NCI-H2081 treated with DMSO at 0.1 percent for 48 hours (cell line): Measurements from ENCODE around the gene NFIB.

Experiments
- DNase-seq: peaks from one replicate; lab custom pipeline; 2025; lab: John Stamatoyannopoulos, UW

The NFIB gene

GRCh38 chr9:14246951-14247350 is 67.0 kb downstream of the NFIB start:
- no peak for DNase-seq

DNA sequence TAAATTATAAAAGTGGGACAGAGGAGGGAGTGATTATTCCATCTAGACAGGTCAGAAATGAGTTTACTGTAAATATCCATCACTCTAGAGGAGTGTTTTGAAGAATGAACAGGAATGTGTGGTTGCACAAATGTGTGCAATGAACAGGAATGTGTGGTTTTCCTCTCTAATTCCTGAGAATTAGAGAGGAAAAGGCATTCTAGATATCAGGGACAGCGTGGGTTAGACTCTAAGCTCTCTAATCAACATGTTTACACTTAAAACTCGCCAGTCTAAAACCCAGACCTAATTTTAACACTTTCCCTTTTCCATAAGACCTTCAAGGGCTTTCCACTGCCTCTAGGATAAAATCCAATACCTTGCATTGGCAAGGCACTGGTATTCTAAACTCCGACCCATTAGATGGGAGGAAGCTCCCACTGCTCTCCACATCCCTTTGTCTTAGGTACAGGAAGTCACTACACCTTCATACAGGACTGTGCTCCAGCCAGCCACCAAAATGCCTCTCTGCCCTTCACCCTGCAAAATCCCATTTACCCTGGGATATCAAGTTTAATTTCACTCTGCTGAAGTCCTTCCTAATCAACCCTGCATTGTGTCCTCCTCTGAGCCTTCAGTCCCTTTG is 67.9 kb downstream of the NFIB start:
- DNase-seq = no peak

- DNase-seq = no peak
Measured at GRCh38 chr9:14243514-14244042, 70.4 kb downstream of the NFIB start.

- DNase-seq = no peak
Measured at GRCh38 chr9:14242150-14242805, 71.7 kb downstream of the NFIB start.

GRCh38 chr9:14240537-14240936 is 73.4 kb downstream of the NFIB start:
- no peak for DNase-seq

DNA sequence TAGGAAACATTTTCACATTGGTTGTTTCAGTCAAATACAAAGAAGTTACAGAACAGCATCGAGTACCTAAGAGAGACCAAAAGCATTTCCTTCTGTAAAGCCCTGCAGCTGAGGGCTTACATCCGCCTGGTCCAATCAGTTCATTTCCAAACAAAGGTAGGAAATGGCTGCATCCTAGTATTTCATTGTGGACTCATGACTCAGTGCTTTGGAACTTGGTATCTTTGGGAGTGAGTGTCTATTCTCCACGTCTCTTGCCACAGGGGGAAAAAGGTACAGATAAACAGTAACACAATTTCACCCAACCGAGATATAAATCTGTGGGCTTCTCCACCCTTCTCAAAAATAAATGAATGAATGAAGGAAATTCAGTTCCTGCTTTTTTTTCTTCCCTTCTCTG is 75.4 kb downstream of the NFIB start:
- DNase-seq = no peak

- no peak for DNase-seq
Measured at GRCh38 chr9:14238079-14238478, 75.9 kb downstream of the NFIB start.

GRCh38 chr9:14236591-14236990 is 77.3 kb downstream of the NFIB start:
- DNase-seq = no peak

- no peak for DNase-seq
Measured at GRCh38 chr9:14232111-14232510, 81.8 kb downstream of the NFIB start.

DNA sequence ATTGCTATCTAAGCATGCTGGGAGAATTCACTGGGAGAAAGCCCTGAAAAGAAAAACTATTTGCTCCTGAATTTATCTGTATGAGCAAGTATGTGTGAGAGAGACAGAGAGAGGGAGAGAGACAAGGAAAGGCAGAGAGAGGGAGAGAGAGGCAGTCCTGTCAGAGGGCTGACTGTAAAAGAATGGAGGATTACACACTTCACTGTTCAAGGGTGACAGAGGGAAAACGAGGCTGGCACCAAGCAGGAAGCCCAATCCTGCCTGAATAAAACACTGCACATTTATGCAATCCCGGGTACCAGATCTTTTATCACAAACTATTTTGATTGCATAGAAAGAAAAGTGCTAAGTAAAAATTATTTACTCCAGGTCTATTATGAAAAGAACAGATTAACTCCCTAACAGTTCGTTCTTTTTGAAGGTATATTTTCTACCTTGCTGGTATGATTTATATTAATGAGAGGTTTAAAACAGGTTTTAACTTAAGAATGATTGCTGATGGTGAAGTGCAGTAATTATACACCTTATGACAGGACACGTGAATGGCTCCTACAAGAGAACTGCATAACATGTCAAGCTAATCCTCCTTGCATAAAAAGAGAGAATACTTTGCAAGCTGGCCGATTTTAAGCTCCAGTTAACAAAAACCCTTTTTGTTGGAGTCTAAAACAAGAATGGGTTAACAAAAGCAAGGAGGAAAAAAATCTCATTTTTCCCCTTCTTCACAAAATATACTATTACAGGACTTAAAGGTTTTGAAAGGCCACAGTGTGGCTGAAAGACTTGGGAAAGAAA is 82.5 kb downstream of the NFIB start:
- DNase-seq = no peak

DNA sequence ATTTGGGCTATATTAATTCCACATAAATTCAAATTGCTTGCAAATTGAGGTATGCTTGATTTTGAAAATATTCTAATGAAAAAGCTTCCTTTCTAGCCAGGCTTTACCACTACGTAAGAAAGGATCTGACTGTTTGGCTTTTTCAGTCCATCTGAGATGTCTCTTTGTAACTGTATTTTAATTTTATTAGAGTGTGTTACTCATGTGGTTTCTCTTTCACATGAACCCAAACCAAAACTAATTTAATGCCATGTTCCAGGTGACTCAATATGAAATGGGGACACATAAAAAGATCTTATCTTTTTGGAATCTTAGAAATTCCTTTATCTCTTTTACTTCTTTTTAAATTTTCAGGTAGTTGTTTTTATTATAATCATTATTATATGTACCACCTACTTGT is 85.3 kb downstream of the NFIB start:
- no peak for DNase-seq

GRCh38 chr9:14226855-14227532 is 86.9 kb downstream of the NFIB start:
- DNase-seq = no peak

GRCh38 chr9:14223081-14223480 is 90.9 kb downstream of the NFIB start:
- no peak for DNase-seq

DNA sequence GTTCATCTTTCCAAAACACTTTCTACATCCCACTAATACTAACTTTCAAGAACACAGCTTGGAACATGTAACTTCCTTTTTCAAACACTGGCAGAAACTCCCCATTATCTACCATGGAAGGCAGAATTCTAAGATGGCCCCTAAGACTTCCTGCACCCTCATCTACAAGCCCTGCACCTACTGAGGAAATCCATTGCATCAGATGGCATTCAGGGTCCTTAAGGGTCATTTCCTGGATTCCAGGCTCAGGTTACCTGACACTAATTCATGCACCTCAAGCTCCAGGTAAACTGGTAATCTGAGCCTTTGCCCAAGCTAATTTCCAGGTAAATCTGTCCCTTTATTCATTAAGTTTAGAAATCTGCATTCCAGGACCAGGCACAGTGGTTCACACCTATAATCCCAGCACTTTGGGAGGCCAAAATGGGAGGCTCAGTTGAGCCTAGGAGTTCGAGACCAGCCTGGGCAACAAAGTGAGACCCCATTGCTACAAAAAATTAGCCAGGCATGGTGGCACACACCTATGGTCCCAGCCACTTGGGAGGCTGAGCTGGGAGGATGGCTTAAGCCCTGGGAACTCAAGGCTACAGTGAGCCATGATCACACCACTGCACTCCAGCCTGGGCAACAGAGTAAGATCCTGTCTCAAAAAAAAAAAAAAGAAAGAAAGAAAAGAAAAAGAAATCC is 91.6 kb downstream of the NFIB start:
- no peak for DNase-seq

DNA sequence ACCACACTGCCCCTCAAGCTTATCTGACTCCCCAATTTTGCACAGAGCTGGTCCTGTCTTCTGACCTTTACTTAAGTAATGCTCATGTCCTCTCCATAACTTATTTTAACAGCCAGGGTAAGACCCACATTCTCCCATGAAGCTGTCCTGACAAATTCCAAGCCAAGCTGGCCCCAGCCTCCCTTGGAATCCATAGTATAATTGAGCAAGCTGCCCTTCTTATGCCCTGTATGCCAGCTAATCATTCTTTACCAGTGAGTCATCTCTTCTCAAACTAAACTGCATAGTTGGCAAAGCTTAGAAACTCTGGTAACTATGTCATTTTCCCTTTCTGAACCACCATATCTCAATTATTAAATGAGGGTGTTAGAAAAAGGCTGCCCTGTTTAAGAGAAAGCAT is 92.4 kb downstream of the NFIB start:
- DNase-seq = no peak

DNA sequence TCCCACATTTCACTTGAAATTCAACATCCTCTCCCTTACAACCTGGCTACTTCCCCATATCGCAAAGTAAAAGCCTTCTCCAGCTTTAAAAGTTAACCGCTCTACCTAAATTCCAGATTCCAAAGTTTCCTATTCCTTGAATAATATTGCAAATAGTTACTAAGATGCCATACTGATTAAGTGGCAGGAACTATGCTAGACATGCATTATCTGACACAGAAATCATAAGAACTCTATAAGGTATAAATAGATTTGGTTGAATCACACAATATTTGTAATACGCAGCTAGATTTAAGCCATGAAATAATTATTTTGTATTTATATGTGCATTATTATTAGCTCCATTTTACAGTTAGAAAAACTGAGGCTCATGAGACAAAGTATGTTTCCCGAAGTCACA is 92.8 kb downstream of the NFIB start:
- DNase-seq = no peak

DNA sequence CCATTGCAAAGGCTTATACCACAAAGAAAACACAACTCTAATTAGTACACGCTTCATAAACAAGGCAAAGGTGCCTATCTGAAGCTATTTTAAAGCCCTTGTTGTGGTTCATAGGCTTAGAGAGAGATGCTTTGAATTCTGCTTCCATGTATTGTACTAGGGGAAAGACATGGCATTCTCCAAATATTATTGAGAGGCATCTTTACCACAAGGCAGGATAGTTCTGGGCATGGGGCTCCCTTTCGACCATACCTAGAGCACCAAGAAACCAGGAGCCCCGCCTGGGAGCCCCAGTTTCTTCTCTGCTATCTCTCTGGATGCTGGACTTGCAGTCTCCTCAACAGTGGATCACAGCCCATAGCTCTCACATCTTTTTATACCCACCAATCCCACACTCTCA is 93.7 kb downstream of the NFIB start:
- DNase-seq = no peak

DNA sequence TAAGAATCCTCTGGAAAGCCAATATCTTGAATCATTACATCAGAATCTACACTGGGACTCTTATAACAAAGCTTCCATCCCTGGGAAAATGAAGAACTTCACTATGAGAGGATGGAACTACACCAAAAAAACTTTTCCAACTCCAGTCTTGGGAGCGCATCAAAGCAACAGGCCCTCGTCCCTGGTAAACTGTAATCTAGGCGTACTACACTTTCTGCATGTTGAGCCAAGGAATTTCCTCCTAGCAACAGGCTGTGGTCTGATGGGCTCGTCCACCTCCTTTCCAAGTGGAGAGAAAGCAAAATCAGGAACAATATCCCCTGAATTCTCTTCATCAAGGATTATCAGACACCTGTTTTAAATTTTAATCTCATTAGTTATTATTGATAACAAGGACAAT is 94.1 kb downstream of the NFIB start:
- no peak for DNase-seq

- no peak for DNase-seq
Measured at GRCh38 chr9:14218253-14218652, 95.7 kb downstream of the NFIB start.

GRCh38 chr9:14216612-14217194 is 97.2 kb downstream of the NFIB start:
- DNase-seq = no peak

DNA sequence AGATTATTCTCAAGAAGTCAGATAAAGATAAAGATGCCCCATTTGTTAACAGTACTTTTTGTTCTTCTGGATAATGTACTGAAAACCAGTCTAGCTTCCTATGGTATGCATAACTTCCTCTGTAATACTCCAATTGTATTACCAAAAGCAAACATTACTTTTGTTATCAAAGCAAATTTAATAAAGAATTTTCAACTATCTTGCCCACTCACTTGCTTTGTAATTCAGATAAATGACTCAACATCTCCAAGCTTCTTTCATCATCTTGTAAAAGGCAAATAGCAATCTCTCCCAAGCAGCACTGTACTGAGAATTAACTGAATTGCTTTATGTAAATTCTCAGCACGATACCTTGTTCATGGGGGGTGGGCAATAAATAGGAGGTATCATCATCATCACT is 98.3 kb downstream of the NFIB start:
- no peak for DNase-seq

DNA sequence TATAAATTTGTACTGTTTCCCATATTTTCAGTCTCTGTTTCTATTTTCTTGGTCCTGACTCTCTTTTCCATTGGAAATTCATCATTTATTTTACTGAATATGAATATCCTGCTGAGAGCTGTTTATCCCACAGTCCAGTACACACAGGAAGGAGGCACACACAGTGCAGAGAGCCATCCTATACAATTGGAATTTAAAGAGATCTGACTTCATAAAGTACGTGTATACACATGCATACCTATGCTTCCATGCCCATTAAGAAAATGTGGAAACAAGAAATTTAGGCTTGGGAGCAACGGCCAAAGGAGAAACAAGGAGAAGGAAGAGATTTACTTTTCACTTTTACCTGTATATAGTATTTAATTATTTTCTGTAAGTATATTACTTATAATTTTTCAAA is 99.2 kb downstream of the NFIB start:
- no peak for DNase-seq
